ENCODE measurements around the gene KCNC1.

Gene KCNC1

GRCh38 chr11:17714870-17715269 lies 19.7 kb upstream of the KCNC1 start:
- DNase-seq: no peak

- DNase-seq: no peak
Observed at GRCh38 chr11:17716807-17717206, 17.8 kb upstream of the KCNC1 start.

- DNase-seq: no peak
Observed at GRCh38 chr11:17718015-17718414, 16.6 kb upstream of the KCNC1 start.

- no peak for DNase-seq
Observed at GRCh38 chr11:17718510-17718962, 16.0 kb upstream of the KCNC1 start.

GRCh38 chr11:17719028-17719937 lies 15.3 kb upstream of the KCNC1 start, which contains the start of gene MYOD1:
TSS of gene MYOD1 (plus strand) at chr11:17719571. CDS start at chr11:17719783, 212 bp downstream.
- DNase-seq: no peak

- no peak for DNase-seq
Observed at GRCh38 chr11:17719938-17720795, 14.4 kb upstream of the KCNC1 start.

GRCh38 chr11:17720796-17721171 lies 13.8 kb upstream of the KCNC1 start:
- DNase-seq: no peak

- no peak for DNase-seq
Observed at GRCh38 chr11:17721242-17721999, 13.2 kb upstream of the KCNC1 start.

- no peak for DNase-seq
Observed at GRCh38 chr11:17722000-17722643, 12.5 kb upstream of the KCNC1 start.

- DNase-seq: no peak
Observed at GRCh38 chr11:17724020-17724908, 10.3 kb upstream of the KCNC1 start.

GRCh38 chr11:17725174-17725573 lies 9.4 kb upstream of the KCNC1 start:
- no peak for DNase-seq

GRCh38 chr11:17730137-17730536 lies 4.4 kb upstream of the KCNC1 start:
- DNase-seq: no peak

- DNase-seq: peak; percentile 8 to 89 (median 69)
Observed at GRCh38 chr11:17730608-17731462, 3.7 kb upstream of the KCNC1 start.

- DNase-seq: no peak
Observed at GRCh38 chr11:17733261-17733660, 1.3 kb upstream of the KCNC1 start.

- DNase-seq: peak in 18 of 56 donors; percentile 7 to 71 (median 36)
Observed at GRCh38 chr11:17734986-17735817, 621 bp downstream of the KCNC1 start.

- peak in 1 of 56 donors; percentile 31 for DNase-seq
Observed at GRCh38 chr11:17735818-17736578, 1.4 kb downstream of the KCNC1 start.

- DNase-seq: no peak
Observed at GRCh38 chr11:17736579-17736893, 2.0 kb downstream of the KCNC1 start.

Measured in amygdala (tissue), 56 donors.